ENCODE results near the gene FAM168B.

The FAM168B gene

DNA sequence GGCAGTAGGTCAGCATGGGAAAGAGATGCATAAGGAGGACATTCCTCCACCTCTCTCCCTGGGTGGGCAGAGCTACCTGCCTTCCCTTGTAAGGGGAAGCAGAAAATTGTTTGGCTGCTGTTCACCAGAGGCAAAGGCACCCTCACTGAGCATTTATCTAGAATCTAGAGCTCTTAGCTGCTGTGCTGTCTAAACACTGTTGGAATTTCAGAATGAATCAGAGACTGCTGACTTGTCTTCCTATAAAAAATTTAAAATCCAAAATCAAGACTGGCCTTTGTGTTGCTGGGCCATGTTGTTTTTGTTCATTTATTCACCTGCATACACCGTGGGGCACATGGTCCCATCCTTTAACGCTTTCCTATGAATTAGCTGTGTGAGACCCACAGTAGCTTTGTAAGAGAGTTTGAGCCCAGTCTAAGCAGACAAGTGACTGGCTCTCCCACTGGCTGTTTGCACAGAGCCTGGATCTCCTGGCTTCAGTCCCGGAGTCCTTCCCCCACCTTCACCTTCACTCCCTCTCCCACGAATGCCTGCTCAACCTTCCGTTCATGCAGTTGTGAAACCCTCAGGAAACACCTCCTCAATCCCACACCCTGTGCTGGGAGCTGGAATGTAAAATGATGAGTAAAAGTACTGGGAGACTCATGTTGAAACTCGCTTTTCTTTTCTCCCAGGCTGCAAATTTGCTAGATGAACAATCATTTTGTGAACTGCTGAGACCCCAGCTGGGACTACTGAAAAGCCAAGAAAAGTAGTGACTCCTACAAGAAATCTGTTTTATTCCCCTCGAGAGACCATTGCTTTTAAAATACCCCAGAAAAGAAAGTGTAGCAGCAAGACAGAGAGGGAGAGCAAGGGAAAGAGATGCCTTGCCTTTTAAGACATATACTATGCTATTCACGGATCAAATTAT, 76.2 kb downstream of the FAM168B start:
- no peak for FAIRE-seq

DNA sequence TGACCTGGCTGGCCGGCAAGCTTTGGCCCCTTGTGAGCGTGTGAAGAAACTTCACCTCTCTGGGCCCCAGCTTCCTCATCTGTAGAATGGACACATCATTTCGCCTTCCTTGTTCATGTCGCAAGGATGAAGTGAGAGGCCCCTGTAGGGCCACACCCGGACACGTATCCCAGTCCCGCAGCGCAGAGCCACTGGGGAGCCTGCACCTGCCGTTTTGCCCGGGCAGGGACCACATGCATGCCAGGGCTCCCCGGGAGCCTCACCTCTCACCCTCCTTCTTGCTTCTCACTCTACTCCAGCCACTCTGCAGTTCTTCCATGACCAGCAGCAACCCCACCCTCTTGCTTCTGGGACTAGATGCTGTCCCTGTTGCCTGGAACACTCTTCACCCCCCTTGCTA, 77.5 kb downstream of the FAM168B start:
- FAIRE-seq = no peak

DNA sequence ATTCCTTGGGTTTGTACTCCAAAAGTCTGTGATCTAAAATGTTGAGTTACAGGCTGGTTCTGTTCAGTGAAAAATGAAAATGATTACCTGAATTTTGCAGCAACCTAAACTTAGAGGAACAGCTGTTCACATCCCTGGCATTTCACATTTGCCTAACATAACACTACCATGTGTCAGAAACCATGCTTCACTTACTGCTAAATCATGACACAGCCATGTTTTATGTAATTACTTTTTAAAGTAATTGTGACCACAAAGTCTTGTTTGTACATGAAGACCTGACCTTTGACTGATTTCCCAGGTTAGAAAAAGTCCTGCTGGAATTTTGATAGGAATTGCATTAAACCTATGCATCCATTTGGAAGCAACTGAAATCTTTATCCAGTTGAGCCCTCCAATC, 79.1 kb downstream of the FAM168B start:
- FAIRE-seq = no peak

- FAIRE-seq = no peak
These were observed 81.8 kb downstream of the FAM168B start for GRCh38 chr2:131011486-131011885.

DNA sequence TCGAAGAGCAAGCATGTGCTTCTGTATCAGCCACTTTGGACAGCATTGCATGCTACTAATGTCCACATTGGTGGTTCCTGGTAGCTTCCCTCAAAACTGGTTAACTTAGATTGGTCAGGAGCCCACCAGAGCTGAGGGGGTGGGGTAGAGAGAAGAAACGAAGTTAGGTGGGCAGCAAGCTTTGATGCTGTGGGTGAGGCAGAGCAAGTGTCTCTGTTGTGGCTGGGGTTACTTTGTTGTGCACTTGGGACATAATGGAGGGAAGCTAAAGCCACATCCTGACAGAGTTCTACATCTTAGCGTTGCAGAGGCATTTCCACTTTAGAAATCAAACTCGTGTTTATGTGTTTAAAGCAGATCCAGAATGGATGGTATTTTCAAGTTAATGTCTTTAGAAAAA, 82.7 kb downstream of the FAM168B start:
- no peak for FAIRE-seq

DNA sequence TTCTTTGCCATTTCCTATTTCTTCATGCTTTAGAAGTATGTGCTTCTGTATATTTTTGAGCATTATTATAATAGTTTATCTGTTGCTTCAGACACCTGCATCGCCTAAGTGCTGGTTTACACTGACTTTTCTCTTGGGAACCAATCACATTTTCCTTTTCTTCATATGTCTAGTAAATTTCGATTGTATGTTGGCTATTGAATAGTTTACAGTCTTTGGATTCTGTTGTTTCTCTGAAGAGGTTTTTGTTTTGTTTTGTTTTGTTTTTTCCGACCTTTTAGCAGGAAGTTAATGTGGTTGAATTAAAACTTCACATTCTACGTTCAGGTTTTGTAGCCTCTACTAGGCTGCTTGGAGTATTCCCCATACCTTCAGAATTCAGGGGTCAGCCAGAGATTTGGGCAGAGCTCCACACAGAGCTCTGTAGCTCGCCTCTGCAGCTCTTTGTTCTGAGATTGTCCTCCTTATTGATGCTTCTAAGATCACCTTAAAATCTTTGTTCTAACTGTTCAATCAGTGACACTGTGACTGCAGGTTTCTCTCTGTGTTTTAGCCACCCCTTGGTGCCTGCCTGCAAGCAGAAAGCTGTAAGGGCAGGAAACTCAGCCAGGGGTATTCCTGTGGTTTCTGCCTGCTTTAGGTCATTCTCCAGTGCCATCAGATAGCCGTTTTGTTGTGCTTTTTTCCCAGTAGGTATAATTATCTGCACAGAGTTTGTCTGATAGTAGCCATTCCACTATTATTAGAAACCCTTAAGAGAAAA, 83.4 kb downstream of the FAM168B start:
- no peak for FAIRE-seq

- FAIRE-seq = no peak
These were observed 84.3 kb downstream of the FAM168B start for GRCh38 chr2:131008967-131009366.

DNA sequence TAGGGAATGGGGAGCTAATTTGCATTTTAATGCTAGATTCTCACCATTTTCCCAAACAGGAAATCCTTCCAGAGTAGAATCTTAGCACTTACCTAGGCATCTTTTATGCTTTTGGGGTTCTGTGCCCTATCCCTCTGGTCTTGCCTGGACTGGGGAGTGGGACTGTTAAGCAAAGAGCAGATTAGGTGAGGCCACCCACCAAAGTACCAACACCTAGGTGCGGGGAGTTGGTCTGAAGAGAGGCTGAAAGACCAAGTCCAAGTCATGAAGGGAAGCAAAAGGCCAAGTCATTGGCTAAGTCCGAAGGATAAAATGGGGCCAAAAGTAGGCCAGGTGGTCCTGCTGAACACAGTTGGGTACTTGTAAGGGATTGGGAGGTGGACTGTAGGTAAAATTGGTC, 86.7 kb downstream of the FAM168B start:
- no peak for FAIRE-seq

GRCh38 chr2:131005216-131005935, 87.9 kb downstream of the FAM168B start:
- FAIRE-seq = no peak

GRCh38 chr2:131004446-131005209, 88.6 kb downstream of the FAM168B start:
- FAIRE-seq = no peak

DNA sequence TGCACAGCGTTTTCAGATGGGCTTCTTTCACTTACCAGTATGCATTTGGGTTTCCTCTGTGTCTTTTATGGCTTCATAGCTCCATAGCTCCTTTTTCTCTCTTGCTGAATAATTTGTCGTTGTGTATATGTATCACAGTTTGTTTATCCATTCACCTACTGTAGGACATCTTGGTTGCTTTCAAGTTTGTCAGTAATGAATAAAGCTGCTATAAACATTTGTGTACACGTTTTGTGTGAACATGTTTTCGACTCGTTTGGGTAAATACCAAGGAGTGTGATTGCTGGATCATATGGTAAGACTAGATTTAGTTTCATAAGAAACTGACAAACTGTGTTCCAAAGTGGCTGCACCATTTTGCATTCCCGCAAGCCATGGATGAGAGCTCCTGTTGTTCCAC, 94.7 kb downstream of the FAM168B start:
- no peak for FAIRE-seq
